Measurements from ENCODE around the gene SLC51B.

- TF ChIP-seq YY1 (IDR thresholded peaks at IDR 0.05; ENCODE audit: insufficient read depth, insufficient read length) (no peak), ZNF274 (IDR thresholded peaks at IDR 0.05; ENCODE audit: low read depth, low read length) (no peak)
Observed at GRCh38 chr15:65008983-65009382, 36.2 kb upstream of the SLC51B start.
